Measurements from ENCODE around the gene DSP.
A peak's percentile ranks its signal among the peaks of the same experiment; 100 is the strongest.

DSP gene

GRCh38 chr6:7566617-7567173 lies 25.2 kb downstream of the DSP start:
- DNase-seq = no peak

- DNase-seq = no peak
Observed at GRCh38 chr6:7568021-7568420, 26.6 kb downstream of the DSP start.

- DNase-seq = no peak
Observed at GRCh38 chr6:7569082-7569481, 27.6 kb downstream of the DSP start.

GRCh38 chr6:7572213-7572943 lies 30.9 kb downstream of the DSP start:
- DNase-seq = no peak

GRCh38 chr6:7574500-7574899 lies 33.0 kb downstream of the DSP start:
- DNase-seq = no peak

- DNase-seq = no peak
Observed at GRCh38 chr6:7578516-7578915, 37.0 kb downstream of the DSP start.

- no peak for DNase-seq
Observed at GRCh38 chr6:7578931-7579330, 37.5 kb downstream of the DSP start.

- no peak for DNase-seq
Observed at GRCh38 chr6:7579851-7580250, 38.4 kb downstream of the DSP start.

- no peak for DNase-seq
Observed at GRCh38 chr6:7580537-7580926, 39.1 kb downstream of the DSP start.

GRCh38 chr6:7580927-7581618 lies 39.6 kb downstream of the DSP start:
- DNase-seq = no peak

- DNase-seq = no peak
Observed at GRCh38 chr6:7585287-7585930, 43.9 kb downstream of the DSP start.

GRCh38 chr6:7587631-7588100 lies 46.2 kb downstream of the DSP start:
- no peak for DNase-seq

GRCh38 chr6:7588506-7588905 lies 47.0 kb downstream of the DSP start:
- DNase-seq = no peak

GRCh38 chr6:7589221-7589620 lies 47.8 kb downstream of the DSP start:
- DNase-seq = no peak

GRCh38 chr6:7589949-7590917 lies 48.8 kb downstream of the DSP start, which contains the start of gene SNRNP48:
Gene SNRNP48 (plus strand): TSS chr6:7590198. CDS start chr6:7590258, 60 bp downstream.
- peak; percentile 83 for DNase-seq

GRCh38 chr6:7590918-7591302 lies 49.4 kb downstream of the DSP start:
- no peak for DNase-seq

GRCh38 chr6:7591770-7592169 lies 50.3 kb downstream of the DSP start:
- no peak for DNase-seq

- DNase-seq = no peak
Observed at GRCh38 chr6:7593229-7593628, 51.8 kb downstream of the DSP start.

- no peak for DNase-seq
Observed at GRCh38 chr6:7594579-7595125, 53.2 kb downstream of the DSP start.

GRCh38 chr6:7604003-7604402 lies 62.5 kb downstream of the DSP start:
- no peak for DNase-seq

GRCh38 chr6:7604506-7604905 lies 63.0 kb downstream of the DSP start:
- no peak for DNase-seq
